Transverse colon (tissue), 3 donors: ENCODE results near the gene NTNG1.

ENCODE experiments used
- POLR2A ChIP-seq: fragments of 450-650 bp; IDR thresholded peaks from one replicate; pipeline ENCODE4 v1.6.1; 2016; ENCODE audit warnings: antibody characterized with exemption, mild to moderate bottlenecking, moderate library complexity
- TF ChIP-seq, protein P1 (sequence below), 5 experiments: fragments of 200-600 bp in 3 of 5; fragments of 450-650 bp in 2 of 5; sonication (generic) in 3 of 5; IDR thresholded peaks; 1 replicate in 2 of 5; 2 replicates in 3 of 5; pipeline ENCODE4 v1.5.1; 2016 to 2017; ENCODE audit warnings: antibody characterized with exemption in 5 of 5, inconsistent platforms in 3 of 5, mild to moderate bottlenecking in 2 of 5, moderate library complexity in 1 of 5

DNA sequence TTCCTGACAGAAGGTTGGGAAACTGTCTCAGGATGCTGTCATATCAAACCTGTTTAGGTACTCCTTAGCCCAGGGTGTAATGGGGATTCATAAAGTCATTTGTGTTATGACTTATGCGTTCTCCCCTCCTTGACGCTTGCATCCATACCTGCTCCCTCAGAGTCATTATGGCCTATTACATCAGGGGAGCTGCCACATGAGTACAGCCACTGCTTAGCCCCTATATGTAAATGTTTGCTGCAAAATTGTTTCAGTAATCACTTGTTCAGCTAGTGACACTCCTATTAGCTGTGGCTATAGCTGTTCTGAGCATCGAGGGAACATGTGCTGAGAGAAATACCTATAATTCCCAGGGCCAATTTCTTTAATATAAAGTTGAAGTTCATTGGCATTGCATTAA lies 10.5 kb downstream of the NTNG1 start:
- TF ChIP-seq, protein P1, sequence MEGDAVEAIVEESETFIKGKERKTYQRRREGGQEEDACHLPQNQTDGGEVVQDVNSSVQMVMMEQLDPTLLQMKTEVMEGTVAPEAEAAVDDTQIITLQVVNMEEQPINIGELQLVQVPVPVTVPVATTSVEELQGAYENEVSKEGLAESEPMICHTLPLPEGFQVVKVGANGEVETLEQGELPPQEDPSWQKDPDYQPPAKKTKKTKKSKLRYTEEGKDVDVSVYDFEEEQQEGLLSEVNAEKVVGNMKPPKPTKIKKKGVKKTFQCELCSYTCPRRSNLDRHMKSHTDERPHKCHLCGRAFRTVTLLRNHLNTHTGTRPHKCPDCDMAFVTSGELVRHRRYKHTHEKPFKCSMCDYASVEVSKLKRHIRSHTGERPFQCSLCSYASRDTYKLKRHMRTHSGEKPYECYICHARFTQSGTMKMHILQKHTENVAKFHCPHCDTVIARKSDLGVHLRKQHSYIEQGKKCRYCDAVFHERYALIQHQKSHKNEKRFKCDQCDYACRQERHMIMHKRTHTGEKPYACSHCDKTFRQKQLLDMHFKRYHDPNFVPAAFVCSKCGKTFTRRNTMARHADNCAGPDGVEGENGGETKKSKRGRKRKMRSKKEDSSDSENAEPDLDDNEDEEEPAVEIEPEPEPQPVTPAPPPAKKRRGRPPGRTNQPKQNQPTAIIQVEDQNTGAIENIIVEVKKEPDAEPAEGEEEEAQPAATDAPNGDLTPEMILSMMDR (IDR thresholded peaks at IDR 0.05) = no peak
- TF ChIP-seq POLR2A = no peak
